ENCODE data around the gene HNRNPF.

Gene HNRNPF

GRCh38 chr10:43404704-43405084 is 4.3 kb downstream of the HNRNPF start:
- Histone ChIP-seq H3K4me3 (ENCODE audit: low read depth, low read length) (no peak overlapping the region), H3K4me1 (no peaks in the 10 kb centered on the region; the same call in 1 of the 2 replicates), H3K9me3 (no peaks in the 10 kb centered on the region), H3K27me3 (no peaks in the 10 kb centered on the region), H3K36me3 (peaks cover 30% of the 10 kb centered on the region)
- no peak for TF ChIP-seq CTCF (IDR thresholded peaks at IDR 0.05; ENCODE audit: low read depth, low read length)
- no peak for DNase-seq

- no peaks in the 10 kb centered on the region; the same call in 1 of the 2 replicates for H3K4me1 ChIP-seq
- peaks cover 35% of the 10 kb centered on the region for H3K36me3 ChIP-seq
- H3K4me3 ChIP-seq (ENCODE audit: low read depth, low read length): no peak overlapping the region
- no peaks in the 10 kb centered on the region for H3K9me3 ChIP-seq
- no peak for TF ChIP-seq CTCF (IDR thresholded peaks at IDR 0.05; ENCODE audit: low read depth, low read length)
- H3K27me3 ChIP-seq: no peaks in the 10 kb centered on the region
- DNase-seq: no peak
Observed at GRCh38 chr10:43403911-43404703, 4.9 kb downstream of the HNRNPF start.

GRCh38 chr10:43402880-43403452 is 6.0 kb downstream of the HNRNPF start:
- no peak for TF ChIP-seq CTCF (IDR thresholded peaks at IDR 0.05; ENCODE audit: low read depth, low read length)
- DNase-seq: no peak
- Histone ChIP-seq H3K36me3 (peaks cover 35% of the 10 kb centered on the region), H3K27me3 (no peaks in the 10 kb centered on the region), H3K4me3 (ENCODE audit: low read depth, low read length) (no peak overlapping the region), H3K4me1 (no peaks in the 10 kb centered on the region; the same call in 1 of the 2 replicates), H3K9me3 (no peaks in the 10 kb centered on the region)

GRCh38 chr10:43402176-43402575 is 6.8 kb downstream of the HNRNPF start:
- no peak for TF ChIP-seq CTCF (IDR thresholded peaks at IDR 0.05; ENCODE audit: low read depth, low read length)
- Histone ChIP-seq H3K36me3 (peaks cover 35% of the 10 kb centered on the region), H3K4me1 (no peaks in the 10 kb centered on the region; the same call in 1 of the 2 replicates)

GRCh38 chr10:43401627-43402026 is 7.4 kb downstream of the HNRNPF start:
- DNase-seq: no peak
- Histone ChIP-seq H3K36me3 (peaks cover 35% of the 10 kb centered on the region), H3K4me3 (ENCODE audit: low read depth, low read length) (no peak overlapping the region), H3K9me3 (no peaks in the 10 kb centered on the region), H3K4me1 (no peaks in the 10 kb centered on the region; the same call in 1 of the 2 replicates), H3K27me3 (no peaks in the 10 kb centered on the region)
- TF ChIP-seq CTCF (IDR thresholded peaks at IDR 0.05; ENCODE audit: low read depth, low read length): no peak

More at GRCh38 chr10:43402176-43402575, 6.8 kb downstream of the HNRNPF start:
- H3K4me3 ChIP-seq (ENCODE audit: low read depth, low read length): no peak overlapping the region
- DNase-seq: no peak
- no peaks in the 10 kb centered on the region for H3K27me3 ChIP-seq
- no peaks in the 10 kb centered on the region for H3K9me3 ChIP-seq
